Transverse colon (tissue), 4 donors: ENCODE data around the gene USF1.

ENCODE experiments used
- POLR2A ChIP-seq: fragments of 450-650 bp; IDR thresholded peaks from one replicate; pipeline ENCODE4 v1.6.1; 2016; ENCODE audit warnings: antibody characterized with exemption, mild to moderate bottlenecking, moderate library complexity
- POLR2AphosphoS5 ChIP-seq, 3 donors: sonication (generic); formaldehyde crosslinking; IDR thresholded peaks; one replicate each; pipeline ENCODE4 v1.6.1; 2016; ENCODE audit warnings: antibody characterized with exemption in 3 of 3
- TF ChIP-seq, protein P1 (sequence below), 5 experiments: fragments of 200-600 bp in 3 of 5; fragments of 450-650 bp in 2 of 5; sonication (generic) in 3 of 5; IDR thresholded peaks; 1 replicate in 2 of 5; 2 replicates in 3 of 5; pipeline ENCODE4 v1.5.1; 2016 to 2017; ENCODE audit warnings: antibody characterized with exemption in 5 of 5, inconsistent platforms in 3 of 5, mild to moderate bottlenecking in 2 of 5, moderate library complexity in 1 of 5

DNA sequence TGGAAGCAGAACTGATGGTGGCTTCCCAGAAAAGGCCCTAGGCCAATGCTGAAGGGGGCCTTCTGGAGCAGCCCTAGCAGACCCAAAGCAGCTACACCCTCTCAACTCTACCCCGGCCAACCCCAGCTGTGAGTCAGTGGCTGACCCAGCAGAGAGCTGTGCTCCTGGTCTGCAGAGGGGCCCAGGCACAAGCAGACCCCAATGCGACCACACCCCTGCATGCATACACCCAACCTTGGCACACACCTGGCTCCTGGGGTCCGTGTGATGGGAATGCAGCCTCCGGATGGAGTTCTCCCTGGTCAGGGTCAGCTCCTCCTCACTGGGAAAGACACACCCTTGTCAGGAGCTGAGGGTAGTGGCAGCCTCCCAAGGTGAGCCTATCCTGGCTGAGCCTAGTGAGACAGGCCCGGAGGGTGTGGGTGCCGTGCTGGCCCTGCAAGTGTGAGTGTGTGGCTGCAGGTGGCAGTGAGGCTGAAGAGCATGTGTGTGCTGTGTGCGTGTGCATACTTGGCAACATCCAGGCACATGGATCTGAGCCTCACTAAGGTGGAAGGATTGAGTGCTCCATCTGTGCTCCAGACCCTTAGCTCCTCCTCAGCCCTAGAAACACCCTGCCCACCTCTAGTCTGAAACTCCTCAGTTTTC is 27.8 kb upstream of the USF1 start:
- TF ChIP-seq, protein P1, sequence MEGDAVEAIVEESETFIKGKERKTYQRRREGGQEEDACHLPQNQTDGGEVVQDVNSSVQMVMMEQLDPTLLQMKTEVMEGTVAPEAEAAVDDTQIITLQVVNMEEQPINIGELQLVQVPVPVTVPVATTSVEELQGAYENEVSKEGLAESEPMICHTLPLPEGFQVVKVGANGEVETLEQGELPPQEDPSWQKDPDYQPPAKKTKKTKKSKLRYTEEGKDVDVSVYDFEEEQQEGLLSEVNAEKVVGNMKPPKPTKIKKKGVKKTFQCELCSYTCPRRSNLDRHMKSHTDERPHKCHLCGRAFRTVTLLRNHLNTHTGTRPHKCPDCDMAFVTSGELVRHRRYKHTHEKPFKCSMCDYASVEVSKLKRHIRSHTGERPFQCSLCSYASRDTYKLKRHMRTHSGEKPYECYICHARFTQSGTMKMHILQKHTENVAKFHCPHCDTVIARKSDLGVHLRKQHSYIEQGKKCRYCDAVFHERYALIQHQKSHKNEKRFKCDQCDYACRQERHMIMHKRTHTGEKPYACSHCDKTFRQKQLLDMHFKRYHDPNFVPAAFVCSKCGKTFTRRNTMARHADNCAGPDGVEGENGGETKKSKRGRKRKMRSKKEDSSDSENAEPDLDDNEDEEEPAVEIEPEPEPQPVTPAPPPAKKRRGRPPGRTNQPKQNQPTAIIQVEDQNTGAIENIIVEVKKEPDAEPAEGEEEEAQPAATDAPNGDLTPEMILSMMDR (IDR thresholded peaks at IDR 0.05): peak in 1 of 5 experiments; percentile 13
- TF ChIP-seq POLR2AphosphoS5 (IDR thresholded peaks at IDR 0.05): no peak
- TF ChIP-seq POLR2A: no peak
